Non-pigmented ciliary epithelial cell (primary cell): Measurements from ENCODE around the gene XBP1.
"Not testable (repeated sequence)": the region's sequence is repeated elsewhere in the genome, so short reads cannot be mapped to it uniquely, and the experiment has no call there.

Source experiments
- DNase-seq: peaks from one replicate; pipeline ENCODE4 v3.0.0-alpha.2; 2010; ENCODE audit warnings: low read depth

XBP1 gene

GRCh38 chr22:28800308-28801041 lies at the start of gene XBP1:
XBP1 (minus strand) TSS chr22:28800569.
- DNase-seq = peak; percentile 60

DNA sequence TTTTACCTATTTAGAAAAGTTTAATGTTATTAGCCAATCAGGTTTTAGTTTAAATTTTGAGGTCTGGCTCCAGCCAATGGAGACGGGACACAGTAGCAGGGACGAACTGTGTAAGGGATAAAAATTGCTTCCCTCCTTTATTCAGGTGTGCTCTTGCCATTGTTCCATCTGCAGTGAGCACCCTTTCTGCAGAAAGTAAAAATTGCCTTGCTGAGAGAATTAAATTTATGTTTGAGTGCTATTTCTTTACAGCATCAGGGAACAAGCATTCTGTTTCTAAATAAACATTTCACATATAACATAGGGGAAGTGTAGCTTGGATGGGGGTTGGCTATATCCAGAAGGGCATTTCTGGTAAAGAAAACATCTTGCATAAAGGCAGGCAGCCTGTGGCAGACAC lies 46.6 kb upstream of the XBP1 start:
- DNase-seq = no peak

GRCh38 chr22:28844277-28844676 lies 43.9 kb upstream of the XBP1 start:
- not testable (repeated sequence) for DNase-seq

DNA sequence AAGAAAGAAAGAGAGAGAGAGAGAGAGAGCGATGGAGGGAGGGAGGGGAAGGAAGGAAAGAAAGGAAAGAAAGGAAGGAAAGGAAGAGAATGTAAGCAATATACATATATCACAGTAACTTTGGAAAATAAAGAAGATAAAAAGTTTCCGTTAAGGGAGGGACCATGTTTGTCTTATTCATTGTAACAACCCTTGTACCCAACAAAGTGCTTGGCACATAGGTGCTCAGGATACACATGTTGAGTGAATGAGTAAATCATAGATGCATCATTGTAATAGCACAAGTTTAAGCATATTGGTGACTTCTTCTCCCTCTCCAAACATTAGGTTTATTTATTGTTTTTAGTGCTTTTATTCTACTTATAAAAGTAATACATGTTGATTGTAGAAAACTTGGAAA lies 43.3 kb upstream of the XBP1 start:
- DNase-seq = no peak

- no peak for DNase-seq
Observed at GRCh38 chr22:28841111-28841510, 40.7 kb upstream of the XBP1 start.

DNA sequence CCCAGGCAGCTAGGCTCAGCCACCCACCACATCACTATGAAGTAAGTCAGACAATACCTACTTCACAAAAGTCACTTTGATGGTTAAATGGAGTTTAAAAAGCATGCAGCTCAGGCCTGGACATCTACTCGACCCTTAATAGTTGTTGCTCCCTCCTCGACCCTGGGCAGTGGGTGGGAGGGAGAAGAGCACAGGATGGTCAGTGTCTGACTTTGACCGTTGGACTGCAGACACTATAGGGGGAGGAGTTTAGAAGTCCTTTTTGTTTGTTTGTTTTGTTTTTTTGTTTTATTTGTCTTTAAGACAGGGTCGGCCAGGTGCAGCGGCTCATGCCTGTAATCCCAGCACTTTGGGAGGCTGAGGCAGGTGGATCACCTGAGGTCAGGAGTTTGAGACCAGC lies 38.6 kb upstream of the XBP1 start:
- DNase-seq = no peak

- DNase-seq = no peak
Observed at GRCh38 chr22:28837640-28838039, 37.3 kb upstream of the XBP1 start.

DNA sequence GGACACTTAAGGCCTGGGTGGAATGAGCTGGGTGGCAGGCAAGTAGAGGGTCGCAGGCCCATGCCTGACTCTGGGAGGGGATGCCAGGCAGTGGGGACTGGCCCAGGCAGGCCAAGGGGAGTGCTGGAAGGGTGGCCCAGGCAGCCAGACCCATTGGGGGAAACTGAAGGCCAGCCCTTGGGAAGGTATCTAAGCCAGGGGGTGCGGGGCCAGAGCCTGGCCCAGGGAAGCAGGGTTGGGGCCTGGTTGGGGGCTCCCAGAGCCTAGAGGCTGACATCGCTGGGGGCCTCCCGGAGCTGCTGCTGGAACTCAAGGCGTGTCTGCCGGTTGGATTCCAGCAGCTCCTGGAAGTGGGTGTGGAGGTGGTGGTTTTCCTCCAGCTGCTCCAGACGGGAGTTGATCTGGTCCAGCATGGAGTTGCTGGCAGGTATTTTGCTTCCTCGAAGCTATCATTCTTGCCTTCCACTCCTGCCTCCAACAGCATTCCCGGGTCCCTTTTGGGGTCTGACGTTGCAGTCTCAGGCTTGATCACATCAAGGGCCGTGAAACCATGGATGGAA lies 35.3 kb upstream of the XBP1 start:
- DNase-seq = no peak

DNA sequence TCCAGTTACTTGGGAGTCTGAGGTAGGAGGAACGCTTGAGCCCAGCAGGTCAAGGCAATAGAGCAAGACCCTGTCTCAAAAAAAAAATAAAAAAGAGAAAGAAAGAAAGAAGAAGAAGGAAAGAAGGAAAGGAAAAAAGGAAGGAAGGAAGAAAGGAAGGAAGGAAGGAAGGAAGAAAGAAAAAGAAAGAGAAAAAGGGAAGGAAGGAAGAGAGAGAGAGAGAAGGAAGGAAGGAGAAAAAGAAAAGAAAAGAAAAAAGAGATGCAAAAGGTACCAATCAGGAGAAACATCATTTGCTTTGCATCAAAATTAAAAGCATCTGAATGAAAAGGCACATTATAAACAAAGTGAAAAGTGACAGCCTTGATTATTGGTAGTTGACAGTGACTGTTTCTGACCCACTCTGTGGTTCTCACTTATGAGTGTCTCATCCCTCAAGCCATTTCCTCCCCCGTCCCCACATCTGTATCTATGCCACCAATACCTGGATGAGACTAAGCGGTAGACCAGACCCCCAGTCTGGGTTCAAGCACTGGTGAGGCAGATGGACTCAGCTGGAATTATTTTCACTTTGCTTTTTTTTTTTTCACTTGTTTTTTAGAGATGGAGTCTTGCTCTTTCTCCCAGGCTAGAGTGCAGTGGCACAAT lies 33.0 kb upstream of the XBP1 start:
- no peak for DNase-seq

DNA sequence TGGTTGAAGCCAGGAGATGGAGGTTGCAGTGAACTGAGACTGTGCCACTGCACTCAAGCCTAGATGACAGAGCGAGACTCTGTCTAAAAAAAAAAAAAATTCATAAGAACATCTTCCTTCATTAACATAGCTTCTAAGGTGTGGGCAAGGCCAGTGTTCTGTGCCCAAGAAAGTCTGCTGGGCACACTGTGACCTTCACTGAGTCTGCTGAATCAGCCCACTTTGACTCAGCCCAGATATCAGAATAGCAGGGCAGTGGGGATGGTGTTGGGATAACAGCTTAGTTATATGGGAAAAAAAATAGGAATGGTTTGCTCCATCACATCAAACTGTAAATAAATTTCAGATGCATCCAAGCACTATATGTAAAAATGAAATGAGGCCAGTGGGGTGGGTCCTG lies 32.4 kb upstream of the XBP1 start:
- no peak for DNase-seq

GRCh38 chr22:28831140-28832072 lies 31.0 kb upstream of the XBP1 start:
- DNase-seq = no peak

GRCh38 chr22:28830441-28830840 lies 30.1 kb upstream of the XBP1 start:
- DNase-seq = no peak

GRCh38 chr22:28829358-28830181 lies 29.2 kb upstream of the XBP1 start:
- peak; percentile 36 for DNase-seq

DNA sequence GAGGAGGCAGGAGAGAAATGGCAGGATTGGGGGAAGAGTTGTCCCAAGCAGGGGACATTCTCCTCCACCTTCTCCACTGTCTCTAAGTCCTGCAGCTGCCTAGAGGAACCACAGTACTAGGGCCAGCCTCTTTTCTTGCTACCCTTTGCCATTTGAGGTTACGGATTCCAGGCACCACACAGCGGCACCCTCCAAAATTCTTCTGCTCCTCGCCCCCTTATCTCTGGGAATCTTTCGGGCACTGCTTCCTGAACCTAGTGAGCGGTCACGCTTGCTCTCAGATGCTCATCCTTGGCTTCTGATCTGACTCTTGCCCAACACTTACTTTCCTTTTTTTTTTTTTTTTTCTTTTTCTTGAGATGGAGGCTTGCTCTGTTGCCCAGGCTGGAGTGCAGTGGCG lies 26.6 kb upstream of the XBP1 start:
- no peak for DNase-seq

- DNase-seq = not testable (repeated sequence)
Observed at GRCh38 chr22:28826430-28826829, 26.1 kb upstream of the XBP1 start.

- not testable (repeated sequence) for DNase-seq
Observed at GRCh38 chr22:28824455-28824854, 24.1 kb upstream of the XBP1 start.

- no peak for DNase-seq
Observed at GRCh38 chr22:28822930-28823551, 22.7 kb upstream of the XBP1 start.

DNA sequence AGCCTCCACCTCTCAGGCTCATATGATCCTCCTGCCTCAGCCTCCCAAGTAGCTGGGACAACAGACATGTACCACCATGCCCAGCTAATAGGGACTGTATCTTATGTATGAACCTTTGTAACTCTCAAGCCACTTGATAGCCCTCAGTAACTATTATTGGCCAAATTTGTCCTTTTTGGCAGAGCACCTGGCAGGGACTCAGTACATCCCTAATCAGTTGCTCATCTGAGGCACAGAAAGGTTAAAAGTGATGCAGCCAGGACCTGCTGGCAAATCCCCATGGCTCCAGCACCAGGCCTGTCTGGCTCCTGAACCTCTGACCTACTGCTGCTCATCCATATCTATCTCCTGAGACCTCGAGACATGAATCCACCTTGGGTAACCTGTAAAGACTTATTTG lies 21.1 kb upstream of the XBP1 start:
- no peak for DNase-seq

GRCh38 chr22:28820885-28821284 lies 20.5 kb upstream of the XBP1 start:
- DNase-seq = no peak

GRCh38 chr22:28819253-28820096 lies 19.1 kb upstream of the XBP1 start:
- no peak for DNase-seq
